22Rv1 (cell line): Measurements from ENCODE around the gene ALG12.
A peak's percentile ranks its signal among the peaks of the same experiment; 100 is the strongest.

Source experiments
- H3K27ac ChIP-seq: fragments of 450-650 bp; 2 replicates; pipeline ENCODE4 v1.5.1; 2017
- CTCF ChIP-seq: fragments of 450-650 bp; IDR thresholded peaks from 2 replicates; pipeline ENCODE4 v1.5.1; 2017; ENCODE audit warnings: mild to moderate bottlenecking
- ZFX ChIP-seq: fragments of 450-650 bp; IDR thresholded peaks from 2 replicates; pipeline ENCODE4 v1.6.1; 2017; ENCODE audit warnings: antibody characterized with exemption, borderline replicate concordance

The ALG12 gene

GRCh38 chr22:49964136-49965090 lies 46.2 kb upstream of the ALG12 start:
- H3K27ac ChIP-seq, result peak overlapping the region; percentile 98

GRCh38 chr22:49963647-49964026 lies 45.4 kb upstream of the ALG12 start:
- H3K27ac ChIP-seq, result peak overlapping the region; percentile 98
- no peak for TF ChIP-seq CTCF
- no peak for TF ChIP-seq ZFX

More at GRCh38 chr22:49964136-49965090, 46.2 kb upstream of the ALG12 start:
- TF ChIP-seq CTCF (no peak), ZFX (no peak)

- TF ChIP-seq CTCF (no peak), ZFX (no peak)
- H3K27ac ChIP-seq, result peak overlapping the region; percentile 98
These were observed 44.8 kb upstream of the ALG12 start for GRCh38 chr22:49962751-49963646.

GRCh38 chr22:49962012-49962750 lies 43.9 kb upstream of the ALG12 start:
- no peak for TF ChIP-seq ZFX

GRCh38 chr22:49961601-49962011 lies 43.4 kb upstream of the ALG12 start:
- TF ChIP-seq ZFX, result no peak
- H3K27ac ChIP-seq, result peak overlapping the region; percentile 98

More at GRCh38 chr22:49962012-49962750, 43.9 kb upstream of the ALG12 start:
- peak overlapping the region; percentile 98 for H3K27ac ChIP-seq

GRCh38 chr22:49961005-49961600 lies 42.9 kb upstream of the ALG12 start:
- H3K27ac ChIP-seq, result peak overlapping the region; percentile 98
- TF ChIP-seq ZFX, result no peak
- no peak for TF ChIP-seq CTCF

GRCh38 chr22:49960159-49961004 lies 42.1 kb upstream of the ALG12 start, which contains the start of gene PIM3:
TSS of gene PIM3 (plus strand) at chr22:49960772. CDS start at chr22:49960948, 176 bp downstream.
- H3K27ac ChIP-seq, result peak within 1 kb of the TSS; percentile 98
- no peak for TF ChIP-seq ZFX
